Adrenal gland (tissue), 12 donors: Measurements from ENCODE around the gene MTX2. TPM values are rescaled to one million over a fixed set of nuclear protein-coding genes. Genes with fewer than 3 reads are reported as not detected.

Experiments used
- DNase-seq, 7 donors: peaks; one replicate each; pipeline ENCODE4 v3.0.0-alpha.2; 2019 to 2020
- H3K27ac ChIP-seq, 5 donors: fragments of 200-600 bp; sonication (generic) in 4 of 5; 1 replicate in 3 of 5; 2 replicates in 2 of 5; pipeline versions ENCODE4 v1.5.1 to v1.8.0; 2016 to 2020; ENCODE audit warnings: mild to moderate bottlenecking in 1 of 5
- H3K27me3 ChIP-seq: fragments of 200-600 bp; 2 replicates; pipeline ENCODE4 v1.8.0; 2021
- H3K36me3 ChIP-seq, 2 donors: fragments of 200-600 bp; replicated peaks in 1 of 2; 1 replicate in 1 of 2; 2 replicates in 1 of 2; pipeline versions ENCODE4 v1.5.1 to v1.8.0; 2018 to 2022
- H3K4me1 ChIP-seq, 2 donors: fragments of 200-600 bp; replicated peaks in 1 of 2; 1 replicate in 1 of 2; 2 replicates in 1 of 2; pipeline versions ENCODE4 v1.5.1 to v1.8.0; 2018 to 2021
- H3K4me3 ChIP-seq, 4 donors: fragments of 200-600 bp; sonication (generic) in 3 of 4; one replicate each; pipeline ENCODE4 v1.5.1; 2016 to 2018
- H3K9me3 ChIP-seq, 3 donors: fragments of 200-600 bp; sonication (generic) in 1 of 3; replicated peaks in 1 of 3; 1 replicate in 2 of 3; 2 replicates in 1 of 3; pipeline versions ENCODE4 v1.5.1 to v1.8.0; 2016 to 2021
- POLR2A ChIP-seq, 2 donors: fragments of 450-650 bp; IDR thresholded peaks; one replicate each; pipeline ENCODE4 v1.6.1; 2017; ENCODE audit warnings: antibody characterized with exemption in 2 of 2, mild to moderate bottlenecking in 2 of 2, moderate library complexity in 1 of 2
- WGBS, 4 donors: extraction: QIAGEN DNeasy Blood & Tissue Kit in 2 of 4; methylation state at CpG; one replicate each; pipeline versions ENCODE4 v1.1.5 to v1.1.7; 2013 to 2017; 5-methylcytosine and 5-hydroxymethylcytosine counted together
- intact Hi-C, 2 donors: fragments of 100-400 bp; cut with DNase I; formaldehyde crosslinking; loops; one replicate each; pipeline versions ENCODE4 v1.14.1 to v1.15.0; 2022 to 2023
- polyA plus RNA-seq, 3 donors: library from polyadenylated mRNA; stranded (reverse); fragments of 200-250 nt in 2 of 3; fragments of 350-450 nt in 1 of 3; fragmentation: Illumina TruSeq in 1 of 3; extraction: RNeasy Lipid Tissue Mini Kit (QIAGEN cat#74804) in 1 of 3; gene quantifications; one replicate each; pipeline ENCODE4 v1.2.3, GENCODE V29; 2013 to 2014
- total RNA-seq, 9 donors: library from RNA; depleted of rRNA in 4 of 9; stranded (reverse); fragments of >200 nt in 4 of 9; fragments of 120-200 nt in 1 of 9; fragmentation: NEBNext Ultra II Directional in 1 of 9; extraction: Animal tissue kit (Norgen Biotek cat#: 25700) in 1 of 9; gene quantifications; one replicate each; pipeline versions ENCODE4 v1.1.0 to v1.2.4, GENCODE V29; 2013 to 2023
- TF ChIP-seq, protein P1 (sequence below), 6 experiments: fragments of 450-650 bp in 4 of 6; fragments of 200-600 bp in 2 of 6; sonication (generic) in 1 of 6; IDR thresholded peaks; 1 replicate in 5 of 6; 2 replicates in 1 of 6; pipeline versions ENCODE4 v1.5.1 to v1.8.0; 2016 to 2021; ENCODE audit warnings: antibody characterized with exemption in 6 of 6, mild to moderate bottlenecking in 2 of 6, moderate library complexity in 1 of 6
- donor health status: healthy with polysubstance abuse.
- donor health status: Bipolar disorder and iron deficiency.
- donor health status: DM: yes; HTN: yes; CAD: no.
- donor health status: DM: no; HTN: no; CAD: no.
- donor health status: DM: no; HTN: no; CAD: no.
- donor health status: DM: yes; HTN: yes; CAD: no.

MTX2 gene
- total and polyA plus RNA-seq, 12 donors: 21.2 to 79.4 (median 38.2) TPM

- Histone ChIP-seq H3K27ac (no peak overlapping the region), H3K4me1 (peaks cover 0 to 18% of the 10 kb centered on the region in 2 donors), H3K4me3 (no peak overlapping the region), H3K36me3 (no peaks in the 10 kb centered on the region), H3K9me3 (no peaks in the 10 kb centered on the region), H3K27me3 (no peaks in the 10 kb centered on the region)
- DNase-seq: peak in 6 of 7 donors; percentile 43 to 61 (median 50)
- intact Hi-C loops: no loop called here
- TF ChIP-seq, protein P1, sequence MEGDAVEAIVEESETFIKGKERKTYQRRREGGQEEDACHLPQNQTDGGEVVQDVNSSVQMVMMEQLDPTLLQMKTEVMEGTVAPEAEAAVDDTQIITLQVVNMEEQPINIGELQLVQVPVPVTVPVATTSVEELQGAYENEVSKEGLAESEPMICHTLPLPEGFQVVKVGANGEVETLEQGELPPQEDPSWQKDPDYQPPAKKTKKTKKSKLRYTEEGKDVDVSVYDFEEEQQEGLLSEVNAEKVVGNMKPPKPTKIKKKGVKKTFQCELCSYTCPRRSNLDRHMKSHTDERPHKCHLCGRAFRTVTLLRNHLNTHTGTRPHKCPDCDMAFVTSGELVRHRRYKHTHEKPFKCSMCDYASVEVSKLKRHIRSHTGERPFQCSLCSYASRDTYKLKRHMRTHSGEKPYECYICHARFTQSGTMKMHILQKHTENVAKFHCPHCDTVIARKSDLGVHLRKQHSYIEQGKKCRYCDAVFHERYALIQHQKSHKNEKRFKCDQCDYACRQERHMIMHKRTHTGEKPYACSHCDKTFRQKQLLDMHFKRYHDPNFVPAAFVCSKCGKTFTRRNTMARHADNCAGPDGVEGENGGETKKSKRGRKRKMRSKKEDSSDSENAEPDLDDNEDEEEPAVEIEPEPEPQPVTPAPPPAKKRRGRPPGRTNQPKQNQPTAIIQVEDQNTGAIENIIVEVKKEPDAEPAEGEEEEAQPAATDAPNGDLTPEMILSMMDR (IDR thresholded peaks at IDR 0.05): no peak
- no peak for TF ChIP-seq POLR2A (IDR thresholded peaks at IDR 0.05)
Observed at GRCh38 chr2:176291809-176292283, 22.6 kb downstream of the MTX2 start.

DNA sequence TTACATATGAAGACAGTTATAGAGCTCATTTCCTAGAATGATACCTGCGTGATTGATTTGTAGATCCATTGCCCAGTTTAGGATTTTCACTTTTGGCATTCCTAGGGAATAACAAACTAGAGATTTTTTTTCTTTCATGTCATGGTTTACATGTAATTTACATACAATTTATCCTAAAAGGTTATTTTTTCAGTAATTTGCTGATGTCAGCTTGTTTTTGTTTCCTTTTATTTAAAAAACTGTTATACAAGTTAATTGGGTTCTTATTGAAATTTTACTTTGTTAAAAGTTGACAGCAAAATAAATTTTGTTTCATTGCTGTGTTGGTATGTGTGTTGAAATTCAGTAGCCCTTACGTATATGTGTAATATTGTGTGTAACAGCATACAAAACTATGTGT lies 23.4 kb downstream of the MTX2 start:
- H3K4me1 ChIP-seq: peaks cover 0 to 18% of the 10 kb centered on the region in 2 donors
- no peaks in the 10 kb centered on the region for H3K27me3 ChIP-seq
- no peak for DNase-seq
- H3K9me3 ChIP-seq: no peaks in the 10 kb centered on the region
- H3K27ac ChIP-seq: no peak overlapping the region
- 91 to 100% (median 93%) methylated on average over 2 of the region's 2 CpGs for WGBS, 4 donors
- intact Hi-C loops: no loop called here
- no peaks in the 10 kb centered on the region for H3K36me3 ChIP-seq
- no peak overlapping the region for H3K4me3 ChIP-seq
- no peak for TF ChIP-seq POLR2A (IDR thresholded peaks at IDR 0.05)
- TF ChIP-seq, protein P1 (IDR thresholded peaks at IDR 0.05): no peak

- TF ChIP-seq, protein P1 (IDR thresholded peaks at IDR 0.05): no peak
- TF ChIP-seq POLR2A (IDR thresholded peaks at IDR 0.05): no peak
- Histone ChIP-seq H3K4me3 (no peak overlapping the region), H3K4me1 (peaks cover 0 to 18% of the 10 kb centered on the region in 2 donors), H3K9me3 (no peaks in the 10 kb centered on the region), H3K27ac (no peak overlapping the region), H3K36me3 (no peaks in the 10 kb centered on the region), H3K27me3 (no peaks in the 10 kb centered on the region)
- no peak for DNase-seq
- intact Hi-C loops: no loop called here
- WGBS, 4 donors: 68 to 82% (median 73%) methylated on average over 3 of the region's 3 CpGs
Observed at GRCh38 chr2:176293334-176293733, 24.1 kb downstream of the MTX2 start.

GRCh38 chr2:176297067-176297466 lies 27.8 kb downstream of the MTX2 start:
- 82 to 86% (median 85%) methylated on average over 3 of the region's 3 CpGs for whole genome bisulfite sequencing, 4 donors
- intact Hi-C loops: no loop called here

More at GRCh38 chr2:176297067-176297466, 27.8 kb downstream of the MTX2 start:
- no peak for DNase-seq
- Histone ChIP-seq H3K27me3 (no peaks in the 10 kb centered on the region), H3K36me3 (no peaks in the 10 kb centered on the region), H3K27ac (no peak overlapping the region), H3K9me3 (no peaks in the 10 kb centered on the region), H3K4me1 (peaks cover 0 to 9% of the 10 kb centered on the region in 2 donors), H3K4me3 (no peak overlapping the region)
- TF ChIP-seq, protein P1 (IDR thresholded peaks at IDR 0.05): no peak
- no peak for TF ChIP-seq POLR2A (IDR thresholded peaks at IDR 0.05)
